Pericardium fibroblast (primary cell): ENCODE measurements around the gene RPRML. TPM values are rescaled to one million over a fixed set of nuclear protein-coding genes. Genes with fewer than 3 reads are reported as not detected.

ENCODE experiments used
- total RNA-seq: library from RNA; depleted of rRNA; stranded (reverse); fragments of >200 nt; gene quantifications from 2 replicates; pipeline ENCODE4 v1.2.3, GENCODE V29; 2015

RPRML gene
- not detected in 2 replicates for total RNA-seq

DNA sequence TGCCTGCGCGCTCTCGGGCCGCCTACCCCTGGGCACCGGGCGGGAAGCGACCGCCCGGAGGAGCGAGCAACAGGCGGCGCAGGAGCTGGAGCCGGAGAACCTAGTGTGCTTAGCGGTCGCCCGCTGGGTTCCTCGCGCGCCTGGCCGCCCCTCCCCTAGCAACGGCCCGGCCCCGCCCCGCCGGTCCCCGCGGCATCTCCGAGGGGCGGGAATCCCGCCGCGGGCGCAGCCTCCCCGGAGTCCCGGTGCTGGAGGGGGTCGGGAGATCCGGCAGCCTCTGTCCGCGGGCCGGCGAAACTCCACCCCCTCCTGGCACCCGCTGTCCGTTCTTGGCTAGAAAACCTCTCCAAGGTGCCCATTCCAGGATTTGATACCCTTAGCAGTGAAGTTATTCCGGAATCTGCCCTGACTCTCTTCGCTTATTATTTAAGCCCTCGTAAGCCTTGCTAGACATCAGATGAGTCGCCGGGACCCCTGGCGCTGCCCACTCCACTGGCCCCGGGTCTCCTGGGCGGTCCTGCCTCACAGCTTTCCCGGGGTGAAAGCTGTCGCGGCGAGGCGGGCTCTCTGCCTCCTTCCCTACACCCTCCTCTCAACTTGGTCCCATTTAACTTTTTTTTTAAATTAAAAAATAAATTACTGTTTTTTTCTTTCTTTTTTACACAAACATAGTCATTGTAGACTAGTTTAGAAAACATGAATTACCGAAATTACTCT lies at the start of gene RPRML:
Gene RPRML (minus strand): TSS at position 107 of the 717 bp plus-strand sequence. CDS start 246 bp downstream, outside the sequence.

Other genes starting within 250 kb of the RPRML start
- 0.51 and 1.2 TPM in 2 replicates for gene WNT3, start 160.6 kb downstream of the RPRML start, total RNA-seq
- gene WNT9B, start 127.7 kb downstream of the RPRML start, total RNA-seq = not detected in 2 replicates
- 34.3 and 43.2 TPM in 2 replicates for gene GOSR2, start 56.1 kb downstream of the RPRML start, total RNA-seq
- 24.4 and 48.5 TPM in 2 replicates for gene CDC27, start 210.0 kb upstream of the RPRML start, total RNA-seq
- gene MYL4, start 230.1 kb upstream of the RPRML start, total RNA-seq = 7.5 TPM in 1 of 2 replicates, not detected in the other